Choroid plexus epithelial cell (primary cell): ENCODE measurements around the gene LMAN2L.
A peak's percentile ranks its signal among the peaks of the same experiment; 100 is the strongest.

ENCODE experiments used
- DNase-seq: peaks from one replicate; pipeline ENCODE4 v3.0.0-alpha.2; 2010; ENCODE audit warnings: low read depth
- H3K4me3 ChIP-seq: 2 replicates; pipeline ENCODE4 v1.5.1; 2011; ENCODE audit warnings: low read depth, mild to moderate bottlenecking, control low read depth, low read length, moderate library complexity
- CTCF ChIP-seq: conservative IDR thresholded peaks from 2 replicates; pipeline ENCODE4 v1.5.1; 2011; ENCODE audit warnings: low read depth, mild to moderate bottlenecking, control low read depth, inconsistent platforms, low read length, moderate library complexity

Gene LMAN2L

GRCh38 chr2:96688649-96689430 is 51.0 kb downstream of the LMAN2L start:
- TF ChIP-seq CTCF, result no peak
- no peak for DNase-seq
- no peak overlapping the region for H3K4me3 ChIP-seq

DNA sequence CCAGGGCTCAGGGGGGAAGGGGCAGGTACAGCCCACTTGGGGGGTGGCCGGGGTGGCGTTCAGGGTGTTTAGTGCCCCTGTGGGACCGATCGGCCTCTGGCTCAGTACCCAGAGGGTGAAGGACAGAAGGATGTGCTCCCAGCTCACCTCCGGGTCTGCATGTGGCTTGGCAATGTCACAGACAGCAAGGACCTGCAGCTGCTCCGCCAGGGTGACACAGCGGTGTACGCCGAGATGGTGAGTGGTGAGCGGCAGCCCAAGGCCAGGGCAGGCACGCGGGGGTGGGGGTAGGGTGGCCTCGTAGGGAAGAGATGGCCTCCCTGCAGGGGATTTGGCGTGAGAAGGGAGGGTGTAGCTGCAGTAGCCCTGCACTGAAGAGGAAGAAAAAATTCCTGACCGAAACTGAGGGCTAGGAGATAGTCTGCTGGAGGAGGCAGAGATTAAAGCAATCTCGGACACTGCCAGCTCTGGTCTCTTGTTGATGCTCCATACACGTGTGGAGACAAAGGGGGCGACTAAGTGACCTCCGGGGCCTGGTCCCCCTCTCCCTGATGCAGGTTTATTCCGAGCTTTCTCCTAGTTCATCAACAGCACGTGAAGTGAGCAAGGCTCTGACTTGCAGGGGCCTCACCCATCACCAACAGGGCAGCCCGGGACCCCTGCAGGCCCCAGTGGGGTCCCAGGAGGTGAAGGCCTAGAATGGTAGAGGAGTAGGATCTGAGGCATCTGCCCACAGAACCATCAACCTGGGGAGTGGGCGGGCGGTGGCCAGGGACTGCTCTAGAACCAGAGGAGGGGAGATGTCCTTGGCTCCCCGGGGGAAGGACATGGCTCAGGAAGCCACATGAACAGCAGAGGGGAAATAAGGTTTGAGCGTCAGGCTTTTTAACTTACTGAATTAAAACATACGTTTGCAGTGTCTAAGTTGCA is 51.9 kb downstream of the LMAN2L start:
- no peak for TF ChIP-seq CTCF
- DNase-seq, result no peak

GRCh38 chr2:96687266-96687665 is 52.6 kb downstream of the LMAN2L start:
- DNase-seq, result no peak
- TF ChIP-seq CTCF, result no peak
- no peak overlapping the region for H3K4me3 ChIP-seq

More for the DNA sequence above, 51.9 kb downstream of the LMAN2L start:
- no peak overlapping the region for H3K4me3 ChIP-seq

GRCh38 chr2:96685577-96686459 is 54.0 kb downstream of the LMAN2L start:
- DNase-seq, result peak; percentile 45
- TF ChIP-seq CTCF, result peak; percentile 7
- no peak overlapping the region for H3K4me3 ChIP-seq

GRCh38 chr2:96684883-96685576 is 54.8 kb downstream of the LMAN2L start:
- H3K4me3 ChIP-seq, result no peak overlapping the region
- DNase-seq, result no peak
- no peak for TF ChIP-seq CTCF
